Measurements from ENCODE around the gene BOC.

BOC gene

GRCh38 chr3:113277414-113277813 lies 66.1 kb downstream of the BOC start:
- Histone ChIP-seq H3K9me3 (ENCODE audit: control insufficient read depth, insufficient read depth, low read length) (no peaks in the 10 kb centered on the region), H3F3A (ENCODE audit: control insufficient read depth, insufficient read depth) (no peaks in the 10 kb centered on the region), H3K4me2 (ENCODE audit: low read length) (no peak overlapping the region), H3K27me3 (ENCODE audit: control insufficient read depth, low read length) (no peaks in the 10 kb centered on the region), H3K4me3 (ENCODE audit: low read length) (no peak overlapping the region), H3K9me2 (replicated peaks; ENCODE audit: control insufficient read depth, low read length) (no peaks in the 10 kb centered on the region), H3K27ac (ENCODE audit: low read depth, low read length) (no peak overlapping the region), H4K20me1 (ENCODE audit: control insufficient read depth, insufficient read depth, low read depth, low read length) (no peaks in the 10 kb centered on the region), H3K4me1 (ENCODE audit: control insufficient read depth, low read length) (no peaks in the 10 kb centered on the region), H3K79me2 (ENCODE audit: control insufficient read depth, low read length) (no peaks in the 10 kb centered on the region), H3K36me3 (ENCODE audit: control insufficient read depth, low read length) (no peaks in the 10 kb centered on the region)
- TF ChIP-seq EZH2phosphoT487 (IDR thresholded peaks at IDR 0.05; ENCODE audit: borderline replicate concordance, low read length), result no peak
- no peak for TF ChIP-seq CTCF (IDR thresholded peaks at IDR 0.05; ENCODE audit: low read depth, low read length, poor library complexity, severe bottlenecking)

- TF ChIP-seq EZH2phosphoT487 (IDR thresholded peaks at IDR 0.05; ENCODE audit: borderline replicate concordance, low read length) (no peak), CTCF (IDR thresholded peaks at IDR 0.05; ENCODE audit: low read depth, low read length, poor library complexity, severe bottlenecking) (no peak)
- Histone ChIP-seq H3F3A (ENCODE audit: control insufficient read depth, insufficient read depth) (no peaks in the 10 kb centered on the region), H3K79me2 (ENCODE audit: control insufficient read depth, low read length) (no peaks in the 10 kb centered on the region), H3K27me3 (ENCODE audit: control insufficient read depth, low read length) (no peaks in the 10 kb centered on the region), H4K20me1 (ENCODE audit: control insufficient read depth, insufficient read depth, low read depth, low read length) (no peaks in the 10 kb centered on the region), H3K9me2 (replicated peaks; ENCODE audit: control insufficient read depth, low read length) (no peaks in the 10 kb centered on the region), H3K4me1 (ENCODE audit: control insufficient read depth, low read length) (no peaks in the 10 kb centered on the region), H3K9me3 (ENCODE audit: control insufficient read depth, insufficient read depth, low read length) (no peaks in the 10 kb centered on the region), H3K4me2 (ENCODE audit: low read length) (no peak overlapping the region), H3K36me3 (ENCODE audit: control insufficient read depth, low read length) (no peaks in the 10 kb centered on the region), H3K4me3 (ENCODE audit: low read length) (no peak overlapping the region), H3K27ac (ENCODE audit: low read depth, low read length) (no peak overlapping the region)
Observed at GRCh38 chr3:113277941-113278598, 66.7 kb downstream of the BOC start.

GRCh38 chr3:113278599-113278955 lies 67.2 kb downstream of the BOC start:
- Histone ChIP-seq H3K4me3 (ENCODE audit: low read length) (no peak overlapping the region), H3K4me2 (ENCODE audit: low read length) (no peak overlapping the region), H3K36me3 (ENCODE audit: control insufficient read depth, low read length) (no peaks in the 10 kb centered on the region), H3K9me2 (replicated peaks; ENCODE audit: control insufficient read depth, low read length) (no peaks in the 10 kb centered on the region), H3K4me1 (ENCODE audit: control insufficient read depth, low read length) (no peaks in the 10 kb centered on the region), H3F3A (ENCODE audit: control insufficient read depth, insufficient read depth) (no peaks in the 10 kb centered on the region), H3K27me3 (ENCODE audit: control insufficient read depth, low read length) (no peaks in the 10 kb centered on the region), H3K9me3 (ENCODE audit: control insufficient read depth, insufficient read depth, low read length) (no peaks in the 10 kb centered on the region), H4K20me1 (ENCODE audit: control insufficient read depth, insufficient read depth, low read depth, low read length) (no peaks in the 10 kb centered on the region), H3K27ac (ENCODE audit: low read depth, low read length) (no peak overlapping the region), H3K79me2 (ENCODE audit: control insufficient read depth, low read length) (no peaks in the 10 kb centered on the region)
- TF ChIP-seq EZH2phosphoT487 (IDR thresholded peaks at IDR 0.05; ENCODE audit: borderline replicate concordance, low read length) (no peak), CTCF (IDR thresholded peaks at IDR 0.05; ENCODE audit: low read depth, low read length, poor library complexity, severe bottlenecking) (no peak)

Measured in DOHH2 (cell line).